Occipital lobe (tissue), 2 donors: ENCODE results near the gene MB21D2. TPM values are rescaled to one million over a fixed set of nuclear protein-coding genes. Genes with fewer than 3 reads are reported as not detected.
A peak's percentile ranks its signal among the peaks of the same experiment; 100 is the strongest.
"Not testable (repeated sequence)": the region's sequence is repeated elsewhere in the genome, so short reads cannot be mapped to it uniquely, and the experiment has no call there.

Experiments used
- DNase-seq: peaks from one replicate; lab custom pipeline; 2025; lab: John Stamatoyannopoulos, UW
- total RNA-seq: library from RNA; depleted of rRNA; stranded (reverse); fragments of >200 nt; gene quantifications from one replicate; pipeline ENCODE4 v1.2.3, GENCODE V29; 2014

MB21D2 gene
- total RNA-seq, 1 donor from 2014 or later, result 61.9 TPM

DNA sequence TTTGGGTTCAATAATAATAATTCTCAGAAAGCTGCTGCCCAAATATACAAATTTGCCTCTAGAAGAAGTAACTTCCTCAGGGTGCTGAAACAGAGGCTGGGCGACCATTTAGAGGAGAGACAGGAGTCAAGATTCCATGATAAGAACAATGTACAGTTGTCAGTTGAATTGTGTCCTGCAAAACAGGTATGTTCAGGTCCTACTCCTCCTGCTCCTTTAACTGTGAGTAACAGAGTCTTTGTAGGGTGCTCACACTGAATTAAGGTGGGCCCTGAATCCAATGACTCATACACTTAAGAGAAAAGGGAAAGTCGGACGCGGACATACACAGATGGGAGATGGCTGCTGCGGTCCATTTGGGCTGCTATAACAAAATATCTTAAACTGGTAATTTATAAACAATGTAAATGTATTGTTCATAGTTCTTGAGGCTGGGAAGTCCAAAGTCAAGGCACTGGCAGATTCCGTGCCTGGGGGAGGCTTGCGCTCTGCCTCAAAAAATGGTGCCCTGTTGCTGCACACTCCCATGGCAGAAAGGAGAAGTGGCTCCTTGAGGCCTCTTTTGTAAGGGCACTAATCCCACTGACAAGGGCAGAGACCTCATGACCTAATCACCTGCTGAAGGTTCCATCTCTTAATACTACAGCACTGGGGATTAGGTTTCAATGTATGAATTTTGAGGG is 55.1 kb downstream of the MB21D2 start:
- no peak for DNase-seq

DNA sequence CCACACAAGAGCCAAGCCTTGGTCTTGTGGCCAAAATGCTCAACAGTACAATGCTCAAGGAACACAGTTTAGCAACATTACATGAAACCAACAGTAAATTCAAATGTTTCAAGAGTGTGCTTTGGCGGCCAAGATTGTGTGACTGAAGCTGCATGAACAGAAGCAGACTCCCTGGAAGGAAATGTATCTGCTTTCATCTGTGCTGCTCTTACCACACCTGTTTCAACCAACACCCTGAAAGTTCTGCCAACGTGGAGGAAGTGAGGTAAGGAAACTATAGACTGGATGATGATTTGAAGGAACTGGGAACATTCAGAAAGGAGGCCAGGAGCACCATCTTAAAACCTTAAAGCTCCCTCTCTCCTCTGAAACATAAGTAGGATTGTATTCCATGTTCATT is 55.7 kb downstream of the MB21D2 start:
- no peak for DNase-seq

DNA sequence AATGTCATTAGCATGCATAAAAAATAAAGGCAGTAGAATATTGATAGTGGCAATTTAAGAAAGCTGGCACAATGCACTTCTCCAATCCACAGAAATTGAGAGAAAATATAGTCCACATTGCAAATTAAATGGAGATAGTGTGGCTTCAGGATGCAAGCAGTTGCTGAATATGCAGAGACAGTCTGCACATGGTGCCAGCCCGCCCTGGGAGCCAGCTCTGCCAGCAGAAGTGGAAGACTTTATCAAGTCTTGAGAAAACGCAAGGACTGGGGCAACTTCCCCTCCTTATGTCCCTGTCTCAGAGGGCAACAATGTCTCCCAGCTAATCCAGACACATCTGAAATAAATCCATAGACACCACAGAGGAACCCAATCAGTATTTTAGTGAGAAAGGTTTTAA is 57.2 kb downstream of the MB21D2 start:
- no peak for DNase-seq

DNA sequence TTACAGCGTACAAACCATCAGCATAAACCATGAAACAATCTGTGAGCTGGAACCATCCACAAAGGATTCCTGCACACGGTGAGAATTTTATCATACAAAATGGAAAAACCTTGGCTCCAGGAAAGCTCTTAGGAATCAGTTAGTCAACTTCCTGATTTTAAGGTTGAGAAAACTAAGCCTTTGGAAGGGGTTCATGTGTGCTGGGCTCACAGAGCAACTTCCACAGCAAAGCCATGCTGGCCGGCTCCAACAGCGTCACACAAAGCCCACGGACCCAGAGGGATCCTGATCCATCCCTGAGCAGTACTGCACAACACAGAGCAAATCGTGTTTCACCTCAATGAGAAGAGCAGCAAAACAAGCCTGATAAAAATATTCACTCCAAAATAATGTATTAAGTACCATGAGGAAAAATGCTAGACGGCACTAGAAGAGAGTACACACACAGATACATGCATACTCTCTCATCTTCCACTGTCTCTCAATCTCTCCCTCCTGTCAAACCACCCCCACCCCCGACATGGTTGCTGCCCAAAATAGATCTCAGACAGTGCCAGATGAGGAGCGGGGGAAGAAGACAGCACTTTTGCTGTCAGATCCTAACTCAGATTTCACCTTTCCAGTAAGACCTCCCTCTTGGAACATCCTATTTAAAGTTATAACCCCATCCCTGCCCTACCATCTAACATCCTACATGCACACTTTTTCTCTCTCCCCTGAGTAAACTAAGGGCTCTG is 58.6 kb downstream of the MB21D2 start:
- DNase-seq, result no peak

DNA sequence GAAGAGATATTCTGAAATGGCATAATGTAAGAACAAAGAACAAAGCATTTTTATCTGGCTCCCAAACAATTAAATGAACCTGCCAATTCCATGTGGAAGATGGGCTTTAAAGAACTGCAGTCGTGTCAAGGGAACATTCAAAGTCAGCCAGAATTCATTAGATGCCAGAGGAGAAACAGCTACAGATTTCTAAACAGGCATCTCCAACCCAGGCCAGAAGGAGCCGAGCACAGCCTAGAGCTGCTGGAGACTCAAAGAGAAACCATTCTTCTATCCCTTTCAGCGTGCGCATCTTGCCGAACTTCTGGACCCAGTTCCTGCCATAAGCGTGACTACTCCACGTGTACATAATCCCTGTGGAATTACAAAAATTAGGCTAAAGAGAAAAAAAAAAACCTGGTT is 60.4 kb downstream of the MB21D2 start:
- DNase-seq, result no peak

DNA sequence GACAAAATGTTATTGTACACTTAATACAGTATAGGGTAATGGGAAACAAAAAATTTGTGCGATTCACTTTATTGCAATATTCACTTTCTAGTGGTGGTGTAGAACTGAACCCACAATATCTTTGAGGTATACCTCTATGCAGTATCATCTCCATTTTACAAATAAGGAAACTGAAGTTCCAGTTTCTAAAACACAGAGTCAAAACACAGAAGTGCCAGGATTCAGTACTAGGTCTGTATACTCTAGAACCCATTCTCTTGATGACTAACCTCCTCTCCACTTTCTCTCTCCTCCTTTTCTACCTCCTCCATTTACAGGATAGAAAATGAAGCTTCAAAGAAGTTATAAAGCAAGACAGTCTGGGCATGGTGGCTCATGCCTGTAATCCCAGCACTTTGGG is 62.2 kb downstream of the MB21D2 start:
- DNase-seq, result no peak

DNA sequence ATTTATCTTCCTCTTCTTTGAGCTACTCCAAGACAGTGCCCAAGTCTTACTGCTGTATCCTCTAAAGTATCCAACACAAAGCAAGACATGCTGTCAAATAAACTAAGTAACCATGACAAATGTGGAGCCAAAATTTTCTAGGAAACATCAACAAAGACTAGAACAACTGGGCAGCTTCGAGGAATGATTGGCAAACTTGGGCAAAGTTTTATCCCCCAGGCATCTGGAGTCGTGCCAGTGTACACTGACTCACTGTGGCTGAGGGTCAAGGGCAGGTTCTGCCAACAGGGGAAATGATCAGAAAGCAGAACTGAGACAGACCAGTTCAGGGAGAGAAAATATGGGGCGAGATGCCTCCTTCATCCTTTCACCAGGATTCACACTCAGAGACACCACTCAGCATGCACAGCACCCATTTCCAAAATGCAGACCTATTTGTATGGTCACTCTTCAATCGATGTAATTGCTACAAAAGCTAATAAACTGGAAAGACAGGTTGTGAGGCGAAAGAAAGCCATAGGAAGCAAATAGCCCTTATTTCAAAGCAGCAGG is 65.8 kb downstream of the MB21D2 start:
- DNase-seq, result peak; percentile 20

DNA sequence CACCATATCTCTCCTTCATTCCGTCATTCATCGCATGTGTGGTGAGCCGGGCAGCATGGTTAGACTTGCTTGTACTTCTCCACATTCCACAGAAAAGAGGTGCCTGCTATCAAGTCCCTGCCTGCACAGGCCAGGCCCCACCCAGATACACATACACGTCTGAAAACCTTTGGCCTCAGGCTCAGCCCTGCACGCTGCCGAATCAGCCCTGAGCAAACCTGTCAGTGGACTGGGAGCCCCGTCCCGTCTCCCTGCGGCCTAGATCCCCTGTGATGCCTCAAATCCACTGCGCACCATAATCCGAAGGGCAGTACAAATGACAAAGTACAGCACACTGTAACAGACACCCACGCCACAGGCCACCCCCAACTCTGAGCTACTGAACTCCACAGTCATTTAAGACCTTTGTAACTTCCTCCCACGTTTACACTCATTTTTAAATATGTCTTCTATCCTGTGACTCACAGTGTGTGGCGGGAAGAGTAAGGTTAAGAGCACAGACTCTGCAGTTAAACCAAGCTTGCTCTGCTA is 67.1 kb downstream of the MB21D2 start:
- no peak for DNase-seq

DNA sequence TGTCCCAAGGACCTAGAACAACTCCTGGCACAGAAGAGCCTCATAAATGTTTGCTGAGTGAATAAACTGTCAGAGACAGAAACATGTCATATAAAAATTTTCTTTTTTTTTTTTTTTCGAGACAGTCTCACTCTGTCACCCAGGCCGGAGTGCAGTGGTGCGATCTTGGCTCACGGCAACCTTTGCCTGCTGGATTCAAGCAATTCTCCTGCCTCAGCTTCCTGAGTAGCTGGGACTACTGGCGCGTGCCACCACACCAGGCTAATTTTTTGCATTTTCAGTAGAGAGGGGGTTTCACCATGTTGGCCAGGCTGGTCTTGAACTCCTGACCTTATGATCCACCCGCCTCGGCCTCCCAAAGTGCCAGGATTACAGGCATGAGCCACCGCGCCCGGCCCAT is 67.8 kb downstream of the MB21D2 start:
- DNase-seq, result not testable (repeated sequence)

DNA sequence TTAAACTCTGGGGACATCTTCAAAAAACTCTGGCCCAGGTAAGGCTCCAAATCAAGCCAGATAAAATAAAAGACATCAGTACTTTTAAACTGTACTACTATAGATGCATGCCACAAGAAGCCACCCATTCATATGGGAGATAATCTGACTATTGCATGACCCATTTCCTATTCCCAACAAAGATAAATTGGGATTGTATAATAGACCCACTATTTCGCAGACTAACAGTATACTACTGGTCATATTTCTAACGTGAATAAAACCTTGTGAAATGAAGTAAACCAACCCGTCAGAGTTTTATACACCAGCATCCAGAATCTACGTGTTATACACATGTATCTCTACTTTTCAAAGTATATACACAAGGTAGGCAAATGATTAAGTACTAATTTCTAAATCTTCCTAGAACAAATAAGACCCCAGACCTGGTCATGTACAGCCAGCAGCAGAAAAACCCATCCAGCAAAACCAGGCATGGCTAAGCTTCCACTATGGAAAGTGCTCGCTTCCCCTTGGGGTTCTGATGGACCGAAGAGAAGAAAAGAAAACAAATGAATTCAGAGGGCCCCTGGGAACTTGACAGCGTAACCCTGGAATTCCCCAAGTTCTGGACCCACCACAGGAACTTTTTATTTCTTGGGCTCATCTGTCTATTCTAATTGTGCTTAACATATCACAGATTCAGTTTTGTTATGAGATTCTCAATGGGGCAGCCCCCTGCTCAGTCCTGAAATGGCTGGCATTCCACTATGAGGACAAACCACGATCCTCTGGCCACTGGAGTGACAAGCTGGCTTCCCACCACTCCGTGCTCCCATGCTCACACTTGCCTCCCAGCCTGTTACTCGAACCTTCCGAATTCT is 69.1 kb downstream of the MB21D2 start:
- DNase-seq, result no peak

DNA sequence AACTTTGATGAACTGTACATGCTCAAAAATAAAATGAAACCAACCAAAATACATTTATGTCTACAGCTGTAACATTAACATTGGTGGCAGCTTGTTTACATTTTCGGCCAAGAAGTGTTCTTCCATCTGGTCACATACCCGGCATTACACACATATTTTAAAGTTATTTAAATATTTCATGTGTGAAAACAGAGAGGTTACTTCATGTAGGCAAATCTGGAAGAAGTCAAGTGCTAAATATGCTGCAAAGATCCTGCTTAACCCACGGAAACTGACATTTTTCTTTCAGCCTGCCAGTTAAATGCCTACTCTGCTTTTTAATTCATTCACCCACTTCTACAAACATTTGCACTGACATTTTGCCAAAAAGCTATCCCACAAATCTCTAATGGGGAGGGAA is 69.7 kb downstream of the MB21D2 start:
- DNase-seq, result no peak

DNA sequence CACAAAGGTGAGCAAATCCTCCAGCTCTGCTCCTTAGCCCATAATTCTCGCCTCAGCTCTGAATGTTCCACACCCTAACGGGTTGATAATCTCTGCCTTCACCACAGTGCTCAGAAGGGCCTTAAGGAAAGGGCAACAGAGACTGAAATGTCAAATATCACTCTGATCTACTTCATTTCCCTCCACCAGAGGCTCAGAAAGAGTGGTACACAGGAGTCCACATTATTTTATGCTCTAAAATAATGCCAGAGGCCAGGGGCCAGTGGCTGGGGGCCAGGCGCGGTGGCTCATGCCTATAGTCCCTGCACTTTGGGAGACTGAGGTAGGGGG is 72.2 kb downstream of the MB21D2 start:
- no peak for DNase-seq

DNA sequence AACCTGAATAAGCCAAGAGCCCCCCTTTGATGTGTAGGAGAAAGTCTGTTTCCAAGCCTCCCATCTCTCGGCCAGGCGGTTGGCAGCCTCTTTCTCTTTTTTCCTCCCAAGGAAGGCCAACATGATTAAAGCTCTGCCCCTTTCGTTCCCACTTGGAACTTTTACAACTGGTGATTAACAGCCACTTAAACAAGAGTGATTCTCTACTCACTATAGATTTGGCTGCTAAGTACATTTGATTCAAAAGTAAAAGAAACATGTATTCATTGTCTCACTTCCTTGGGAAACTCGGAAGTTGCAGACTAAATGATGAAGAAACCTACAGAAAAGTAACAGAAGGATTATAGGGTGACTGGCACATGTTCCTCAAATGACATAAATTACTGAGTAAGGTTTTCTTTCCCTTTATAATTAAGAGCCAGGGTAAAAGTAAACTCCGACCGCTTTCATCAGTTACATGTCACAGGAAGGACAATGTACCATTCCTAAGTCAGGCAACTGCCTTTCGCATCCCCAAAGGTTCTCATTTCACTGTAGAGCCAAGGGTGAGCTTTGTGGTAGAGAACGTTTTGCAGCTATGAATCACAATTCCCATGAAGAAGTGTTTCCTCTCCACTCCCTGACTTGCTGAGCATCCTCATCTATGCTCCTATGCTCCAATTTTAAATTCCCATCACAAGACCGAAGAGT is 72.7 kb downstream of the MB21D2 start:
- DNase-seq, result no peak

DNA sequence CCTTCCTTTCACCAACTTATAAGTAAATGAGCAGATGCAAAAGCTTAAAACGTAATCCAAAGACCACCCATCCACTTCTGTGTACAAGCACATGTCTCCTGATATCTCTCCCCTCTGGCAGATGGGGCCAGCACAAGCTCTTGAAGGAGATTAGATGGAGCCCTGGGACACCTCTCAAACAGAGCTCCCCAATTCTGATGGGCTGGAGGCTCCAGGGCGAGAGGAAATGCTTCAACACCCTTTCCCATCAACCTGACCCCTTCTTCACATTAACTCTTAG is 73.2 kb downstream of the MB21D2 start:
- no peak for DNase-seq

DNA sequence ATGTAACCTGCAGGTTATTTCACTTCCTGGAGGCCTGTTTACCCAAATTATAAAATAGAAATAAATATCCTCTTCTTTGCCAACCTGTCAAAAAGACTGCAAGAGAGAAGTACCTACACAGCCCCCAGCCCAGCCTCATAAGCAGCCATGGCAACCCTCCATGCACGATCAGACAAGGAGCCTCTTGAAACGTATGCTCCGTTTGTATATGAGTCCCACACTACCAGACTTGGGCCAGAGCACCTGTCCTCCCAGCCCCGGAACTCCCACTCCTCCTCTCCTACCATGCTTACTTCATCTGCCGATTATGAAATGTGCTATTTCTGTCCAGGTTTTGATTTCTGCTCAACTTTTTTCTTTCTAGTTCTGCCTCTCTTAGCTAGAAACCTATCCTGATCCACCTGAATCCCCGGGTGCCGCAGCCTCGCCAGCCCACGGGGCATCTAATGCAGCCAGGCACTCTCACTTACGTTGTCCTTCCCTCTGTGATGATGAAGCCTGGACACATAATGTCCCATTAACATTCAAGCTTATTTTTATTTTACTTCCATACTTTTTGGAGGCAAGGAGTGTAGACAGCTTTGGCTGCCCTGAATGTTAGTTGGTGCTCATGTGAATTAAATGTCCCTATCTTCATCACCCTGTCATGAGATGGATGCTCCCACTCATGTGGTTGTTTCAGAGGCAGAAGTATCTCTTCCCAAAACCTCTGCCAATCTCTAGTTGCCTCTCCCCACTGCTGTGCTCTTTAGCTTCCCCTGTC is 73.8 kb downstream of the MB21D2 start:
- no peak for DNase-seq

DNA sequence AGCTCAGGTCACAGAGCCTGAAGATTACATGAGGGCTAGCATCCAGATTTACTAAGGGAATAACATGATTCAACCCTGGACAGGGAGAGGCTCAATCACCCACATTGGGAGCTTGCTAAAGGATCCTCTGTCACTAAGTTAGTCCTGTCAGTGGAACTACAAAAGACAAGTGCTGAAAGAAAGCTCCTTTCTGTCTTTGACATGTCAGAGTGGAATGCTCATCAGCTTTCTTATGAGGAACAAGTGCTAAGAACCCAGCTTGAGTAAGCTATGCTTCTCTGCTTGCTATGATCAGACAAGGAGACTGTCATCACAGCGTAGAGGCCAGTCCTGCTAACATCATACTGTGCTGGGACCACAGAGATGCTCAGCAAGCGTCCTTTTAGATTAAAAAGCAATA is 74.5 kb downstream of the MB21D2 start:
- no peak for DNase-seq

DNA sequence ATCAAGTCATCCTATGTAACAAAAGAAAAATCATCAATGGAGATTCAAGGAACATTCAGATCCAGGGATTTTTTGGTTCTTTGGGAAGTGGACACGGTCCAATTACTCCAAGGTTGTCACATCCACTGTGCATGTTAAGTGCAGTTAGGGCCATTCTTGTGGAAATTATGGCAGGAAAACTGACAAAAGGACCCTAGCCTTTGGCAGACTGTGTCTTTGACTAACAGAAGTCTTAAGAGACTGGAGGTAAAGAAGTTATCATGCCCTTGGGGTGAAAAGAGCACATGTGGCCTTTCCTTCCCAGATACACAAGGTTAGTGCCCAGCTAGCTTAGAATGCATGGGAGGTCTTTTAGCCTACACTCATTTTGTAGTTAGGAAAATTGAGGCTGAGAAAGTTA is 74.9 kb downstream of the MB21D2 start:
- DNase-seq, result no peak

DNA sequence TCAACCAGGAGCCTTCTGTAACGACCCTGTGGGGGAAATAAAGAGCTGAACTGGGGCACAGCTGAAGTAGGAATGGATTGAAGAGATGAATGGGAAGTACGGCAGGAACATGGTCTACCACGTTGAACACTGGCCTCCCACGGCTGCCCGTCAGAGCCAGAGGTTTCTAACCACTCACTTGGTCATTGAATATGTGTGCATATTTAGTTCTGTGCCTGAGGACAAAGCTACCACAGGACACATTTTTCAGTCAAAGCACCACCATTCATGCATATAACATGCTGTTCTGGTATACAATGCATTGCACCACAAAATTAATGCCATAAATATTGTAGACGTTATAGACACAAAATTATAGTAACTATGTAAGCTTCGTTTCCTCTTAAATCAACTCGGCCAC is 75.5 kb downstream of the MB21D2 start:
- no peak for DNase-seq

DNA sequence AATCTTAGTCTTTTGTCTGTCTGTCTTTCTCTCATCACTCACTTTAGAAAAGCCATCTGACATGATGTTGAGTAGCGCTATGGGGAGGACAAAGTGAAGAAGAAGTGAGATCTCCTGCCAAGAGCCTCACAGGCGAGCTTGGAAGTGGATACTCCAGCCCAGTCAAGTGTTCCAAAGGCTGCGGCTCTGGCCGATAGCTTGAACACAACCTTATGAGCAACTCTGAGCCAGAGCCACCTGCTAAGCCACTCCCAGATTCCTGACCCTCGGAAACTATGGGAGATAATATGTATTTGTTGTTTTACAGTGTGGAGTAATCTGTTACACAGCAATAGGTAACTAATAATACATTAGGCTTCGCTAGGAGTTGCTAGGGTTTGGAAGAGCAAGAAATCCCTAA is 76.2 kb downstream of the MB21D2 start:
- no peak for DNase-seq

DNA sequence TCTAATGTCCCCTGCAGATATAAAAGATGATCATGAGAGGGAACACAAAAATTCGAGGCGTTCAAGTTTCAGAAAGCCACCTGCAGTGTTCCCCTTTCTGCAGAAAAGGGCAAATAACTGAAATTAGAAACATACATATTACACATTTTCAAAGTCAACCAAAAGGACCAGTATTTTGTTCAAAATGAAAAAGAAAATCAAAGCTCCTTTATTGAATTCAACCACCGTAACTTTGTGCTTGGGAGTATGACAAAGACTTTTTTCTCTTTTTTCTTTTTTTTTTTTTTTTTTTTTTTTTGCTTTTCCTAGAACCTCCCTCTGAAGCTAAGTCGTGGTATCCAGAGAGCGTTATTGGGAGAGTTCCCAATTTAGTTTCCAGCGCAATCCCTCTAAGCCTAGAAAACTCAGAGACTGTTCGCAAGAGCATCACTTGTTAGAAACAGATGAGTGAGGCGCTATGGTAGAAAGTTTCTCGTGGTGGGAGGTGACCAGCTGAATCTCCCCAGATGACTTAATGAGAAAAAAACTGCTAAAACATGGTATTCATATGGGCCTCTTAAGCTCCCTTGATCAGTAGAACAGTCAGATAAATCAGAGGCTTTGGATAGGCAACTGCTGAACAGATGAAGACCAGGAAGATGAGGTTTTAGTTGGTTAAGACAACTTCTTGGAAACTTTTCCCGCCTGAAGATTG is 77.4 kb downstream of the MB21D2 start:
- DNase-seq, result no peak
